Measurements from ENCODE around the gene FOXL2.

FOXL2 gene

GRCh38 chr3:138919325-138919724 is 27.6 kb downstream of the FOXL2 start:
- no peaks in the 10 kb centered on the region for H3K36me3 ChIP-seq
- peaks cover 9% of the 10 kb centered on the region for H3K27me3 ChIP-seq
- TF ChIP-seq CTCF (IDR thresholded peaks at IDR 0.05), result no peak
- H3K9me3 ChIP-seq, result no peaks in the 10 kb centered on the region
- H3K4me3 ChIP-seq (ENCODE audit: low read depth in 1 of 2, low read length in 1 of 2), result no peak overlapping the region
- H3K4me1 ChIP-seq (ENCODE audit: control insufficient read depth in 1 of 2, insufficient read depth in 1 of 2, low read depth in 1 of 2, low read length in 1 of 2), result peaks cover 14 to 15% of the 10 kb centered on the region in 2 experiments
- H3K27ac ChIP-seq, result no peak overlapping the region

- Histone ChIP-seq H3K4me3 (ENCODE audit: low read depth in 1 of 2, low read length in 1 of 2) (no peak overlapping the region), H3K9me3 (no peaks in the 10 kb centered on the region), H3K27ac (no peak overlapping the region), H3K36me3 (no peaks in the 10 kb centered on the region), H3K4me1 (ENCODE audit: control insufficient read depth in 1 of 2, insufficient read depth in 1 of 2, low read depth in 1 of 2, low read length in 1 of 2) (peaks cover 14 to 15% of the 10 kb centered on the region in 2 experiments), H3K27me3 (no peaks in the 10 kb centered on the region)
- TF ChIP-seq CTCF (IDR thresholded peaks at IDR 0.05), result no peak
These were observed 30.1 kb downstream of the FOXL2 start for GRCh38 chr3:138916824-138917223.

GRCh38 chr3:138915503-138916498 is 31.1 kb downstream of the FOXL2 start:
- TF ChIP-seq CTCF (IDR thresholded peaks at IDR 0.05), result peak; percentile 98

GRCh38 chr3:138914870-138915502 is 32.0 kb downstream of the FOXL2 start:
- no peak for TF ChIP-seq CTCF (IDR thresholded peaks at IDR 0.05)
- Histone ChIP-seq H3K9me3 (no peaks in the 10 kb centered on the region), H3K27me3 (no peaks in the 10 kb centered on the region), H3K27ac (peak overlapping the region; percentile 91), H3K4me1 (ENCODE audit: control insufficient read depth in 1 of 2, insufficient read depth in 1 of 2, low read depth in 1 of 2, low read length in 1 of 2) (peaks cover 21 to 23% of the 10 kb centered on the region in 2 experiments), H3K36me3 (no peaks in the 10 kb centered on the region), H3K4me3 (ENCODE audit: low read depth in 1 of 2, low read length in 1 of 2) (peak overlapping the region; percentile 99 to 100)

More at GRCh38 chr3:138915503-138916498, 31.1 kb downstream of the FOXL2 start:
- peaks cover 14 to 16% of the 10 kb centered on the region in 2 experiments for H3K4me1 ChIP-seq (ENCODE audit: control insufficient read depth in 1 of 2, insufficient read depth in 1 of 2, low read depth in 1 of 2, low read length in 1 of 2)
- H3K36me3 ChIP-seq, result no peaks in the 10 kb centered on the region
- peak overlapping the region; percentile 91 for H3K27ac ChIP-seq
- no peaks in the 10 kb centered on the region for H3K9me3 ChIP-seq
- H3K4me3 ChIP-seq (ENCODE audit: low read depth in 1 of 2, low read length in 1 of 2), result peak overlapping the region; percentile 99 to 100
- H3K27me3 ChIP-seq, result no peaks in the 10 kb centered on the region

- no peak overlapping the region for H3K4me3 ChIP-seq (ENCODE audit: low read depth in 1 of 2, low read length in 1 of 2)
- TF ChIP-seq CTCF (IDR thresholded peaks at IDR 0.05), result no peak
- H3K27me3 ChIP-seq, result no peaks in the 10 kb centered on the region
- no peaks in the 10 kb centered on the region for H3K36me3 ChIP-seq
- H3K9me3 ChIP-seq, result no peaks in the 10 kb centered on the region
- no peak overlapping the region for H3K27ac ChIP-seq
- H3K4me1 ChIP-seq (ENCODE audit: control insufficient read depth in 1 of 2, insufficient read depth in 1 of 2, low read depth in 1 of 2, low read length in 1 of 2), result peaks cover 33 to 35% of the 10 kb centered on the region in 2 experiments
These were observed 33.2 kb downstream of the FOXL2 start for GRCh38 chr3:138913766-138914165.

Measured in neutrophil (primary cell).